GM04504 (cell line): ENCODE data around the gene PDLIM5.

Experiments
- DNase-seq: peaks from one replicate; pipeline ENCODE4 v3.0.0-alpha.2; 2012; ENCODE audit warnings: low read depth

Gene PDLIM5

DNA sequence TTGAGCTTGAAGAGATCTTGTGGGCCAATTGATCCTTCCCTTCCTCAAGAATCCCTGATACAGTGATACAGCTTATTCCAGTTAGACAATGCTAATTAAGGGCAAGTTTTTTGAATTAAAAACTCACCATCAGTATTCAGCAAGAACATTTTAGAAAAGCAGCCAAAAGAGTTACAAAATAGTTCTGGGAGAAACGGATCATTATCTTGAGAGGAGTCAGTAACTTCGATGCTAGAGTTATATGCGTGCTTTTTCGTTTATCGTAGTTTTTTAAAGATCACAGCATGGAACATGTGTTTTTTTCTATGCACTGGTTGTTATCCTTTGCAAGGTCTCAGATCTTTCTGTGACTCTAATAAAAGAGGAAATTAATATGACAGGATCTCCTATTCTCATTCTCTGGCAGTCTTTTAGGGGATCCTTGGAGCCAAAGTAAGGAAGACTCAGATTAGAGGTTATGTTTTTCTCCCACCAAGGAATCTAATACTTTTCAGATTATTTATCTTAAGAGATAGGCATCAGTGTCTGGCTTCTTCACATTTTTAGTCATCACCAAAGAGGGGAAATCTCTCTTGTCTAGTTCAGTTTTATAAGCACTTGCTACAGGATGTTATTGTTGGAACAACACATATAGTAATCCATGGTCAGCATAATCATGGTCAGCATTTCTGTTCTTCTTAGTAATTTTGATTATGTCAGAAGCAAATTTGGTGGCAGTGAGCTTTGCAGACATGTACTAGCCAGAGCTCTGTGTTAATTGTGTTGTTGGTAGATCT, 109.7 kb downstream of the PDLIM5 start:
- DNase-seq, result no peak

DNA sequence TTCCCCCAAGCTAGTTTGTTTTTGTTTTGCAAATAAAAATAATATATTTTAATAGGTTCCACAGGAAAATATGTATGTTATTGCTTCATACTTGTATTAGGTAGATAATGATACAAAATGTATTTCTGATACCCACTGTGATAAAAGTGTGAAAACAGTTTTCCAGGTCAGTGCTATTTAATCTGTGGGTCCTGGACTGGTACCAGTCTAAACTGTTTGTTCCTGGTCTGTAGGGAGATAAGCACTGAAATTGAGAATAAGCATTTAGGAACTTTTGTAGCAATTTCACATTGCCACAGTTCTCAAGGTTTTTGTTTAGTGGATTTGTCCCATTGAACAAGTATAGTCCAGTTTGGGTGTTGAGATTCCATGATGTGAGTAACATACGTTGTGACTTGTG, 110.5 kb downstream of the PDLIM5 start:
- DNase-seq, result no peak

DNA sequence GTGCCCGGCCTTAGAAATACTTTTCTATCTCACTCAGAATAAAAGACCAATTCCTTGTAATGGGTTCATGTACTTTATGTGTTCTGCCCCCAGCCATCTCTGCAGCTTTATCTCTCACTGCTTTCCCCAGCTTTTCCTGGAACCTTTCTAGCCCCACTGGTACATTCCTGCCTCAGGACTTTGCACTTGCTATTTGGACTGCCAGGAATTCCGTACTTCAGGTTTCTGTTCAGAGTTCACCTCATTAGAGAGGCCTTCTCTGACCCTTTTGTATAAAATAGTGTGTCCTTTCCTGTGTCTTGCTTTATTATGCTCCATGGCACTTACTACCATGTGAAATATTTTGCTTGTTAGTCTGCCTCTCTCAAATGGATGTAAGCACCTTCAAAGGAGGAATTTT, 112.5 kb downstream of the PDLIM5 start:
- DNase-seq, result no peak

DNA sequence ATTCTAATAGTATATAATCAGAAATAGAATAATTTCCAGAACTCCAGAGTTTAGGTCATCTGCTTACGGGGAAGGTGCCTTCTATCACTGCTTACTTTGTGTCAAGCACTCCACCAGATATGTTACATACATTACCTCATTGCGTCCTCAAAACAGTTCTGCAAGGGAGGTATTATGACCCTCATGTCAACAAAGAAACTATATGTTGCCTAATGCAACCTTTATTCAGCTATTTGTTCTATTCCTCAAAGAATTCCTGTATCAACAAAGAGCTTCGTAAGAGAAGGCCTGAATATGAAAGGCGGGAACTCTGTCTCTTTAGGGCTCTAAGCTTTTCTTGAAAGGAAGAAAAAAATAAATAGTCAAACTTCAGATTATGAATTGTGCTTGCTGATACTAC, 114.7 kb downstream of the PDLIM5 start:
- DNase-seq, result no peak

DNA sequence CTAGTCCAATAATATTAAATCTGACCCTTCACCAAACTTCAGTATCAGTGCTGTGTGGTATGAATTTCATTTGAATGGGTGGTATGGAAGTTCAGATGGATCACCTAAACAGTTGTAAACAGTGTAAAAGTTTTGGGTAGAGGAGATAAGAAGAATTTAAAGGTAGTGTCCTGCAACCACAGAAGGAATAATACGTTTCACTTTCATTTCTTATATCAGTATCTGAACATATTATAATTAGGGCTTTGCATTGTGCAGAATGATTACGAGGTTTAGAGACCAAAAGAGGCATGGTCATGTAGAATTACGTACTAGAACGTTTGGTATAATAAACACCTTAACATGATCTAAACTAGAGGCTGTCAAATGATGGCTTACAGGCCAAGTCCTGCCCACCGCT, 116.1 kb downstream of the PDLIM5 start:
- DNase-seq, result no peak

DNA sequence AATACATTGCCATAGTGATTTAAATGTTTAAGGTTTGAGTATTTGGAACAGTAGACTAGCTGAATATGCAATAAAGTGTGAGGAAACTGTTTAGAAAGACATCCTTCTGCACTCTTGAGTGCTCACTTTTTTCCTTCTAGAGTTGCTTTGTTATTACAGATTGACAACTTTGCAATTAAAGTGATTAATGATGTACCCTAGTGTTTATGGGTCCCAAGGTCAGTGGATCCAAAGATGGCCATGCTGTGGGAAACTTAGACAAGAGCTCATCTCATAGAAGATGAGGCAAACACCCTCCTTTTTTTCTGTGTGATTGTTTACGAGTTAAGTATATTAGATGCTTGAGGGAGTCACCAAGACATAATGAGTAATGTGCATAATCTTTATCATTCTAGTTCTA, 118.8 kb downstream of the PDLIM5 start:
- DNase-seq, result no peak

DNA sequence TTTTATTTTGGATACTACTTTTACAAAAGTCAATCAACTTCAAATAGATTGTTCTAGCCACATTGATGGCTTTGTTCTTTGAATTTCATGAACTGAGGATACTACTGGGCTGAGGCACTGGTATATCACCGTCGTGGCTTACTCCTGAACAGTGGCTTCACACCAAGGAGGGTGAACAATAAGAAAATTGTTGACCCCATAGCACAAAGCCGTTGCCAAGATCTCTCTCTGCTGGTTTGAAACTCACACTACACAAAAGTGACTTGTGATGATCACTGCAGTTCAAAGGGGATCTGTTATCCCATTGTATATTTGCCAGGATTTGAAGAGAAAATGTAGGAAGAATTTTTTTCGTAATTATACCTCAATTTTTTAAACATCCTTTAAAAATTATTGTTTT, 119.6 kb downstream of the PDLIM5 start:
- DNase-seq, result no peak

DNA sequence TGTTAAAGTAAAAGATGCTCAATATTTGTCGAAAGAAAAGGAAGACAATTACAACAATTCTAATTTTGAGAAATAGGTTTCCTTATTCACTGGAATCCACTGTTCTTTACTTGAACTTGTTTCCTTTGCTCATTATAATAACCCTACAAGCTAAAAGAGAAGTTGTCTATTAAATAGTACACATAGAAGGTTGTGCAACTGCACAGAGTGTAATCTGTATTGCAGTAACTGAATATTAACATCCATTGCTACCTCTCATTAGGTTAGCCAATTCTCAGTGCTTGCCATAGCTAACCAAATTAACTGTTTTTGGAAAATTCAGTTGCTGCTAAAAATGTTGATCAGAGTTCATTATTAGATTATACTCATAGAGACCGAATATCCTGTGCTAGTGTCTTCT, 120.0 kb downstream of the PDLIM5 start:
- no peak for DNase-seq

DNA sequence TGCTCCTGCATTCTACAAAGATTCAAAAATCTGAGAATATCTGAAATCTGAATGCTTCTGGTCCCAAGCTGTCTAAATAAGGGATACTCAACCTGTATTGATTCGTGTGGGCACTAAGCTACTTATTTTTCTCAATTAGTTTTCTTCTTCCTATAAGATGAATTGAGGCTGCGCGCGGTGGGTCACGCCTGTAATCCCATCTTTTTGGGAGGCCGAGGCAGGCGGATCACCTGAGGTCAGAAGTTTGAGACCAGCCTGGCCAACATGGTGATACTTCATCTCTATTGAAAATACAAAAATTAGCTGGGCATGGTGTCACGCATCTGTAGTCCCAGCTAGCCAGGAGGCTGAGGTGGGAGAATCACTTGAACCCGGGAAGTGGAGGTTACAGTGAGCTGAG, 122.3 kb downstream of the PDLIM5 start:
- DNase-seq, result no peak

DNA sequence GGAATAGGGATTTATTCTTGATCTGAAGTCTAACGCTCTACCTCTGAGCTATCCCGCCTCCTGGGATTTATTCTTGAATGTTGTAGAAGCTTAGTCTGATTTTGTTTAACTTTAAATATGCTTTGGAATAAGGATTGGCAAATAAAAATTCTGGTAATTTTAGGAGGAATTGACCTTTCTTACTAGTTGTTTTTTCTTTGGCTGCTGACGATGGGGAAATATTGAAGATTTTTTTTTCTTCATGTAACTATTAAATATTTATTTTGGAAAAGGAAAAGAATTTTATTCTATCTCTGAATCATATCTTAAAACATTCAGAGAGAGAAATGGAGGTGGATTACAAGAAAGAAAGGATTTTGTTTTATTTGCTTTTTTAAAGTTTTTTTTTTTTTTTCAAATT, 122.9 kb downstream of the PDLIM5 start:
- no peak for DNase-seq

DNA sequence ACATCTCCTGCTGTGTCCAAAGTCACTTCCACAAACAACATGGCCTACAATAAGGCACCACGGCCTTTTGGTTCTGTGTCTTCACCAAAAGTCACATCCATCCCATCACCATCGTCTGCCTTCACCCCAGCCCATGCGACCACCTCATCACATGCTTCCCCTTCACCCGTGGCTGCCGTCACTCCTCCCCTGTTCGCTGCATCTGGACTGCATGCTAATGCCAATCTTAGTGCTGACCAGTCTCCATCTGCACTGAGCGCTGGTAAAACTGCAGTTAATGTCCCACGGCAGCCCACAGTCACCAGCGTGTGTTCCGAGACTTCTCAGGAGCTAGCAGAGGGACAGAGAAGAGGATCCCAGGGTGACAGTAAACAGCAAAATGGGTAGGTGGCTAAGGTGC, 123.9 kb downstream of the PDLIM5 start:
- DNase-seq, result no peak

DNA sequence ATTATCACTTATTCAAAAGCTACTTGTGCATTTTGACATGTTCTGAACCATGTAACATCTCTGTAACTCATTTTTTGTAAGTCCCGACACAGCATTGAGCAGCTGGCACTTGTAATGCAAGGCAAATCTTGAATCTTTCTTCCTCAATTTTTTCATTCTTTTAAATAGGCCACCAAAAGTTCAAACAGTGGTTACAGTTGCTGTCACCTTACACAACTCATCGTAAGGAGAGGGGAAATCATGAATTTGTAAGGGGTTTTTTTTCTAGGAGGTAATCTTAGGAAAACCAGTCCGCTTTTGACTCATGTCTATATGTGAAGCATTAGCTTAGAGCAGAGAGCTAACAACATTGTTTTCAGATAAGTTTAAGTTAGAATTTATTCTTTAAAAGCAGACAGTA, 124.5 kb downstream of the PDLIM5 start:
- no peak for DNase-seq

DNA sequence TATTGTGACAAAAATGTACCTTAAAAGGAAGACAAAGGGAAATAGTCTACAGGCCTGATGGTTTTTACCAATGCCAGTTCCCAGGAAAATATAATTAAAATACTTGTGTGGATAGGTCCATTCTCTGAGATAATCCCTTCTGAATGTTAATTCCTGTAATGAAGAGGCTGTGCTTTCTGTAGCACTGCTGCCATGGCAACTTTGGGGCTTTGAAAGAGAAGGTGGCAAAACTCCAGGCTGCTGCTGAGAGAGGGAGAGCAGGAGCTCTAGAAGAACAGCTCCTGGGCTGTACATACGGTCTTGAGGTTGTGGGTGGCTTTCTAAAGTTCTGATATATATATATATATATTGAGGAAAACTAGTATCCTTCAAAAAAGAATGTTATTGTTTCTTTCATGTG, 125.4 kb downstream of the PDLIM5 start:
- DNase-seq, result peak; percentile 69

DNA sequence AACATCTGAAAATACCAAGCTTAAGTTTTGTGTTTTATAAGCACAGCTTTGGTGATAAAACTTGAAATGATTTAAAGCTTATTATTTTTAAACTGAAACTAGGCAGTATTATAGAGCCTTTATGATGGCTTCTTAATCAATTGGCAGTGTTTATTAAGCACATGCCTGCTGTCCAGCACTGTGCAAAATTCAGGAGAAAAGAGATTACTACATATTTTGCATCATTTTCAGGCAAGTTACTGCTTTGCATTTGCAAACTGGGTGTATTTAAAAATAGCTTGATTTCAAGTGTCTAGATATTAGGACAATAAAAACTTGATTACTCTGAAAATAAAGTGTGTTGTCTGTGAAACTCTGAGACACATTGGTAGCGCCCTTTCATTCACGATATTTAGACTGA, 126.5 kb downstream of the PDLIM5 start:
- no peak for DNase-seq

DNA sequence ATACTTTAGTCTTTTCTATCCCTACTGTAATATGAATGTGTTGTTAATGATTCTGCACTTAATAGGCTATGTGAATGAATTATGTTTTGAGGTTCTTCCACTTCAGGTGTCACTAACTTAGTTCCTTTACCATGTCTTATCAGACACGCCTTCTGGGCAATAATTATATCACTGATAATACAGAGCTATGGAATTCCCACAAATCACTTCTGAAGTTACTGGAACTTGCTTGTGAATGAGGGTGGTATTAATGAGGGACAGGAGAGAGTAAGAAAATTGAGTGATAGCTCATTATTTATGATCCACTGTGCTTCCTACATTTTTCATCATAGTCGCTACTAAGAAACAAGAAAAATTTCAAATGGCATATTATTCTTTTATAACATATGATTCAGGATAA, 130.0 kb downstream of the PDLIM5 start:
- no peak for DNase-seq

DNA sequence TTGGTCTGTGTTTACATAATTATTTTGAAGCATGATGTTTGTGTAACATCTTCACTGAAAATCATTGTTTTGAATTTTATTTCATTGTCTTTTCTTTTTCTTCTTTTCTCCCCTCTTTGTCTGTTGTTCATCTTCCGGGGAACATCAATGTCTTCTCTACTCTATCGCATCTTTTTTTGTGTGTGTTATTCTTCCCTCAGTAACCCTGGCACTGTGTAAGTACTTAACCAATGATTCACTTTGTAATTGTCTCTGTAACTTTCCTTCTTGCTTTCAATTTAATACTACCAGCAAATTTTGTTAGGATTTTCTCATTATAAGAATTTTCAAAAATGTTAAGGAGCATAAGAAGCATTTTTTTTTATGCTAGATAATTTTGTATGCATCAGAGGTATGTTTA, 130.8 kb downstream of the PDLIM5 start:
- DNase-seq, result no peak

DNA sequence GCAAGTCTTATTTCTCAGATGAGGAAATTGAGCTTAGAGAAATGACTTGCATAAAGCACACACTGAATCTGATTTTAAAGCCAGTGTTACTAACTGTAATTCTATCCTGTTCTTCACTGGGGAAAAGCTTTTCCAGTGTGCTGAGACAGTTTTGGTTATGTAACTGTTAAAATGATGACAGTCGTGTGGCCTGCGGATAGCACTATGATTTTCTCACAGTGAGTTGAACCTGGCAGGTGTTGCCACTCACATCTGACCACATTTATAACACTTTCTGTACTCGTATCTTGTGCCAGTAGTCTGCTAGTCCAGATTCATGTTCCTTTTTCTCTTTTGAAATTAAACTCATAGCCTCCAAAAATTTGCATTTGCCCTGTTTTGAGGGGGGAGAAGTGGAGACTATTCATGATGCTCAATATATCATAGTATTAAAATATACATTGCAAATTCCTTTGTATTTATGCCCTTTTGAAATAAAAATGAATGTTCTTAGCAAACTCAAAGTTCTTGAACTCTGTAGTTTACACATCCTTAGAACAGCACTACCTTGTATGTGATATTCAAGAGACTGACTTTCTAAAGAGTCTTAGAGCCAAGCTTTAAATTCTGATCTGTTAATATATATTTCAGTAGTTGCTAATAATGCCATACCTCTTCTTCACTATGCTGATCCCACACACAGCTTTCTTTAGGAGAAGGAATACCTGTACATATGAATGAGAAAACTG, 132.3 kb downstream of the PDLIM5 start:
- no peak for DNase-seq

DNA sequence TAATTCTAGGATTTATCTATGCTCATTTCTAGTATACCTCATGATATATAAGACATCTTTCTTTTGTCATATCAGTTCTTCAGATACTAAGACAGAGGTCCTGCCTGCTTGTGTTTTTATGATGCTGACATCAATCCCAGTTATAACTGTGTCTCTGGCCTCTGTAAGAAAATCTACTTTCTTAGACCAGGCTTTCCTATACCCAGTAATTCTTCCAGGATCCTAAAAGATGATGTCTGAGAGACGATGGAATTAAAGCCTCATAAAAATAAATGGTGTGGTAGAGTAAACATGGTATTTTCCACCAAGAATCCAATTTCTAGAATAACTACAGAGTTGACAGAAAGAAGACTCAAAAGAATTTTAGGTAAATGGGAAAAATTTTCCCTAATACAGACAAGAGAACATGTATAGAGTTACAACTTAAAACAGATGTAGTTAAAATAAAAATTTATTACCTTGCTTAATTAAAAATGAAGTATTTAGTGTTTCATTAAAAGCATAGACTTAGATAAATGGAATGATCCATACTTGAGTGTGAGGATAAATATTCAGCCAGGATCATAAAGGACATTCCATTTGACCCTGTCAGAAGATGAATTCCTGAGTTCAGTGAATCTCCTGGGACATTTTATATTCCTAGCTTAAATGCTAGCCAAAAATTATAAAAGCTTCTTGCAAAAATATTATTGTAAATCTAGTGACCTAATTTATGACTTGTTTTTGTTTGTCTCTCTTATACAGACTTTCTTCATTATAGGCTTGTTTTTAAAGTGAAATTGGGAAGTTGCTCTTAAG, 137.4 kb downstream of the PDLIM5 start:
- peak; percentile 35 for DNase-seq

DNA sequence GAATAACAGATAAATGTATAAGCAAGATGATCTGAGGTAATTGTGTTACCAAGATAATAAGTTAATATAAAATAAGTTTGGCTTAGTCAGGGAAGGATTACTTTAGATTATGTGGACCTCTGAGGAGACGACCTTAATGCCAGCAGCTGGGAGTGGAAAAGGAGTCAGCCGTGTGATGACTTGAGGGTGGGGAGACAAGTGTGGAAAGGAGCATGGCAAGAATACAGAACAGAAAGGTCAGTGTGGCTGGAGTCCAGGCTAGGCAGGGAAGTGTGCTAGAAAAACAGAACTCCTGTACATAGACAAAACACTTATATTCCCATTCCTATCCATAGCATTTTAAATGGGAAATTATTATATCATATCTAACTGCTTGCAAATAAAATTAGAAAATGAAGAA, 138.8 kb downstream of the PDLIM5 start:
- DNase-seq, result no peak

DNA sequence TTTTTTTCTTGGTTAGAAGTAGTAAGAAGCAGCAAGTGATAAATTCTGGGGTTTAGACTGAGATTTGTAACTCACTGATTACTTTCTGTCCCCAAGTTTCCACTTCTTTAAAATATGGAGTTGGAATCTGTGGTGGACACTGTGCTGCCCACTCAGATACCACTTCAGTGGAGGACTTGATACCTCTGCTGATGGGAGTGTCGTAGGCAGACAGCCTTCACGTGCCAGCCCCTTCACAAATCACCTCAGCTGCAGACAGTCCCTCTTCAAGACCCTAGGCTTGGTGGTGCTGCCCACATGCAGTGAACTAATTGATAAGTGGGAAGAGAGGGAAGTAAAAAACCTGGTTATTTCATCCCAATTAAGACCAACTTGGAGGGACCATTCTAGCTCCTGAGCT, 139.5 kb downstream of the PDLIM5 start:
- no peak for DNase-seq

DNA sequence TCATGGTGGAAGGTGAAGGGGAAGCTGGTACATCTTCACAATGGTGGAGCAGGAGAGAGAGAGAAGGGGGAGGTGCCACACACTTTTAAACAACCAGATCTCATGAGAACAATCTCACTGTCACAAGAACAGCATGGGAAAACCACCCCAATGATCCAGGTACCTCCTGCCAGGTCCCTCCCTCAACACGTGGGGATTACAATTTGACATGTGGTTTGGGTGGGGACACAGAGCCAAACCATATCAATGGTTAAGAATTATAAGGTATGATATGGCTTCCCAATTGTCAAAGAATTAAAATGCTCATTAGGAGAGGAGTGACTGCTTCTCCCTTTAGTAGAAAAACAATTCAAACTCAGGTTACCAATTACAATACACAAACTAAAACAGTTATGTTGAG, 143.3 kb downstream of the PDLIM5 start:
- DNase-seq, result no peak

DNA sequence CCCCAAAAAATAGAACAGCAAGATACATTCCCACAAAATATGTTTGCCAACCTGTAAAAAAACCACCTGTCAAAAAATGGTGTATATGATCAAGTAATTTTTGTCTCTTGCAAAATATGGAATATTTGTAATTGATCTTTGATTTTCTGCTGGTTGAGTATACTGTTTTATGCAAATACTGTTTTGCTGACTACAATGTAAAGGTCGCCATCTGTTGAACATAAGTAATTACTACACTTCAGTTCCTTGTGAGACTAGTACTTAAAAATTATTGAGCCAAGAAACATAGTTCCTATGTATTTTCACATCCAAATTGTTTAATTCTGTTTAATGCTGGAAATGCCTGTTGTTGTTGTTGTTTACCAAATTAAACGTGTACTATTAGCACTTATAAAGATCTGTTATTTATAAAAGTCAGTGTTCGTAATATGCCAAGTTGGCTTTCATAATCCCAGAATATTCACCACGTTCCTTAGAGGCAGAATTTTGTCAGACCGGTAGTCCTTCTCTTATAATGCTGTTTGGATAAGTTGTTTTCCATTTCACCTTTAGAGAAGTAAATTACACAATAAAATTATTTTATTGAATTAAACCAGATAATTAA, 144.2 kb downstream of the PDLIM5 start:
- DNase-seq, result peak; percentile 23

DNA sequence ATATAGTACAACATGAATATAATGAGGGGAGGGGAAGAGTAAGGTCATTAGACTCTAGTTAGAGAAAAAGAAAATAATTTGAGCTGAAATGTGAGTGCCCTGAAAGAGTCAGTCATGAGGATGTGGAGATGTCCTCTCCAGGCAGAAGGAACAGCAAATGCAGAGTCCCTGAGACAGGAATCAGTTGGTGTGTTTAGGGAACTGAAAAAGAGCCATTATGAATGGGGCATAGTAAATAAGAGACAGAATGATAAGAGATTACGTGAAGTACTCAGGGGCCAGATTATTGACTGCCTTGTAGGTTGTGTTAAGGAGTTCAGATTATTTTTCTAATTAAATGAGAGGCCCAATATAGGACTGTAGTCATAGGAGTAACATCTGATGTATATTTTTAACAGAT, 147.0 kb downstream of the PDLIM5 start:
- no peak for DNase-seq
